Karpas-422 (cell line): ENCODE results near the gene CELF5. TPM values are rescaled to one million over a fixed set of nuclear protein-coding genes. Genes with fewer than 3 reads are reported as not detected.

Source experiments
- DNase-seq: peaks from one replicate; pipeline ENCODE4 v3.0.0-alpha.2; 2015
- H2AFZ ChIP-seq: fragments of 200-600 bp; sonication (generic); 2 replicates; pipeline ENCODE4 v1.6.1; 2014; ENCODE audit warnings: antibody characterized with exemption, low read length, mixed read lengths
- H3K27ac ChIP-seq: fragments of 200-600 bp; sonication (generic); 2 replicates; pipeline ENCODE4 v1.5.1; 2014; ENCODE audit warnings: mild to moderate bottlenecking, low read length, moderate library complexity
- H3K27me3 ChIP-seq: fragments of 200-600 bp; sonication (generic); 2 replicates; pipeline ENCODE4 v1.6.1; 2014; ENCODE audit warnings: low read length, mixed read lengths
- H3K36me3 ChIP-seq: fragments of 200-600 bp; sonication (generic); 2 replicates; pipeline ENCODE4 v1.6.1; 2014; ENCODE audit warnings: low read length, mixed read lengths; ENCODE audit not compliant: insufficient read depth
- H3K4me1 ChIP-seq: fragments of 200-600 bp; sonication (generic); 2 replicates; pipeline ENCODE4 v1.6.1; 2014; ENCODE audit warnings: mild to moderate bottlenecking, low read length, mixed read lengths
- H3K4me2 ChIP-seq: fragments of 200-600 bp; sonication (generic); 2 replicates; pipeline ENCODE4 v1.6.1; 2014; ENCODE audit warnings: low read length, low read depth, mild to moderate bottlenecking; ENCODE audit not compliant: poor library complexity, severe bottlenecking
- H3K4me3 ChIP-seq: fragments of 200-600 bp; sonication (generic); 2 replicates; pipeline ENCODE4 v1.5.1; 2014; ENCODE audit warnings: mild to moderate bottlenecking, antibody characterized with exemption, low read length, mixed read lengths
- H3K79me2 ChIP-seq: fragments of 200-600 bp; sonication (generic); 2 replicates; pipeline ENCODE4 v1.6.1; 2014; ENCODE audit warnings: mild to moderate bottlenecking, low read length, mixed read lengths
- H3K9ac ChIP-seq: fragments of 200-600 bp; sonication (generic); 2 replicates; pipeline ENCODE4 v1.6.0; 2014; ENCODE audit warnings: low read length
- H3K9me2 ChIP-seq: fragments of 200-600 bp; sonication (generic), shearing (Covaris generic); replicated peaks from 2 replicates; pipeline ENCODE4 v1.6.0; 2014; ENCODE audit warnings: mild to moderate bottlenecking, low read length, moderate library complexity; ENCODE audit not compliant: insufficient read depth
- H3K9me3 ChIP-seq: fragments of 300-700, 200-600 bp; sonication (generic); 2 replicates; pipeline ENCODE4 v1.6.1; 2014; ENCODE audit warnings: low read length, mixed read lengths
- H4K20me1 ChIP-seq: fragments of 200-600 bp; sonication (generic); 2 replicates; pipeline ENCODE4 v1.6.1; 2014; ENCODE audit warnings: mild to moderate bottlenecking, antibody characterized with exemption, low read length, low read depth; ENCODE audit not compliant: insufficient read depth
- total RNA-seq: library from RNA; depleted of rRNA; stranded (reverse); fragments of >200 nt; shearing (Covaris generic); gene quantifications from 2 replicates; pipeline ENCODE4 v1.2.3, GENCODE V29; 2014; ENCODE audit warnings: low replicate concordance

Gene CELF5
- total RNA-seq, 1 experiment from 2014 or later: not detected

DNA sequence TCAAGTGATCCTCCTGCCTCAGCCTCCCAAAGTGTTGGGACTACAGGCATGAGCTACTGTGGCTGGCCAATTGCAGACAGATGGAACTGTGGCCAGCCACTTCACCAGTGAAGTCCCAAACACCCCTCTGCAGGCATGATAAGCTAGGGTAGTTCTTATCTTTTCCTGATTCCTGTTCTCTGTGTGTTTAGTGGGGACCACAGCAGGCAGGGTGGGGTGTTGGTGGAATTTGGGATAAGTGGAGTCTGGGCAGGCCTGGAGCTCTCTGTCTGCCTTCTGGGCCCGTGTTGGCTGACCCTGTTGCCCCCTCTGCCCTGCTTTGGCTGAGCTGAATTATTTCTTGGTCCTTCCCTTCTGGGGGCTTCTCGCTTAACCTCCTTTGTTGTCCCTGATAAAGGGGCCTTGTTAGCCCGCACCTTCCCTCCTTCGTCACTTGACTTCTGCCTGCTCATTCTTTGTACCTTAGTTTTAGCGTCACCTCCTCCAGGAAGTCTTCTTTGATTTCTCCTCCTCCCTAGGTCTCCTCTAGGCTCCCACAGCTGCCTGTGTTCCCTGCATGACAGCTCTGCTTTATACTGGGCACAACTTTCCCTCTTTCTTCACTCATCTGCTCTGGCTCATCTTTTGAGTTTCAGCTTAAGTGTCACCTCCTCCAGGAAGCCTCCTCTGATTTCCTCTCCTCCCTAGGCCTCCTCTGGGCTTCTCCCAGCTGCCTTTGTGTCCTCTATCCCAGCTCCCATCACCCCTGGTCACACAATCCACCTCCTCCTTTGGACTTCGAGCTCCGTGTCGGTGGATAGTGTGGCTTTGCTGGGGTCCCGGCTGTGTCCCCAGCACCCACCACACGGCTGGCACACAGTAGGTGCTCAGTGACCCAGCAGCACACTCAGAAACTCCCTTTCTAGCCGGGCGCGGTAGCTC is 40.5 kb upstream of the CELF5 start:
- DNase-seq: no peak
- no peak overlapping the region for H3K4me3 ChIP-seq
- H3K9me3 ChIP-seq: no peaks in the 10 kb centered on the region
- H3K27ac ChIP-seq: no peak overlapping the region
- H3K9ac ChIP-seq: no peak overlapping the region
- no peaks in the 10 kb centered on the region for H3K36me3 ChIP-seq
- H3K4me1 ChIP-seq: peaks cover 39% of the 10 kb centered on the region
- H3K4me2 ChIP-seq: no peak overlapping the region
- peaks cover 30% of the 10 kb centered on the region; the same call in 1 of the 2 replicates for H4K20me1 ChIP-seq
- H3K9me2 ChIP-seq: no peaks in the 10 kb centered on the region
- H3K79me2 ChIP-seq: peaks cover 32% of the 10 kb centered on the region
- H3K27me3 ChIP-seq: no peaks in the 10 kb centered on the region
- no peak overlapping the region for H2AFZ ChIP-seq

DNA sequence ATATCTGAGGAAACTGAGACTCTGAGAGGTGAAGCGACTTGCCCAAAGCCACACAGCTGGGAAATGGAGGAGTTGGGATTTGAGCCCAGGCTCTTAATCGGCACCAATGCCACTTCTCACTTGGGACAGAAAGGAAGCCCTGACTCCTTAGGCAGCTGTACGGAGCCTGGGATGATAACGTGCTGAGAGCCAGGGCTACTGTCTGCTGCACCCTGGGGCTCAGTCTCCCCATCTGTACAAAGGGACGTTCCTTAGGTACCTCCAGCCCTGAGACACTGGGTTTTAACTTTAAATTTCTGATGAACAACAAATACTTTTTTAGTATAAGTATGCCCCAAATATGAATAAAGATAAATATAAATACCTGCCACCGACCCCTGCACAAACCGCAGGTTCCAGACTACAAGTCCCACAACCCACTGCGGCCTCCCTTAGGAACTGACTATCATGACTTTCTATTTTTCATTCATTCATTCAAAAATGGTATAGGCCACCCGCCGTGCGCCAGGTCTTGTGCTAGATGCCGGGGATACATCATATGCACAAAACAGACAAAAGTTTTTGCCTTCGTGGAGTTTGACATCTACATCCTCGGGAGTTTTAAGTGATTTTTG is 39.5 kb upstream of the CELF5 start:
- Histone ChIP-seq H3K79me2 (peaks cover 42% of the 10 kb centered on the region), H3K27me3 (no peaks in the 10 kb centered on the region), H2AFZ (peak overlapping the region; percentile 84), H3K27ac (no peak overlapping the region), H3K4me3 (peak overlapping the region; percentile 99), H3K4me1 (peaks cover 33% of the 10 kb centered on the region), H3K9me3 (no peaks in the 10 kb centered on the region), H3K4me2 (peak overlapping the region; percentile 97), H3K36me3 (no peaks in the 10 kb centered on the region), H3K9me2 (no peaks in the 10 kb centered on the region), H4K20me1 (peaks cover 39% of the 10 kb centered on the region), H3K9ac (peak overlapping the region; percentile 98; the same call in 1 of the 2 replicates)
- DNase-seq: no peak

DNA sequence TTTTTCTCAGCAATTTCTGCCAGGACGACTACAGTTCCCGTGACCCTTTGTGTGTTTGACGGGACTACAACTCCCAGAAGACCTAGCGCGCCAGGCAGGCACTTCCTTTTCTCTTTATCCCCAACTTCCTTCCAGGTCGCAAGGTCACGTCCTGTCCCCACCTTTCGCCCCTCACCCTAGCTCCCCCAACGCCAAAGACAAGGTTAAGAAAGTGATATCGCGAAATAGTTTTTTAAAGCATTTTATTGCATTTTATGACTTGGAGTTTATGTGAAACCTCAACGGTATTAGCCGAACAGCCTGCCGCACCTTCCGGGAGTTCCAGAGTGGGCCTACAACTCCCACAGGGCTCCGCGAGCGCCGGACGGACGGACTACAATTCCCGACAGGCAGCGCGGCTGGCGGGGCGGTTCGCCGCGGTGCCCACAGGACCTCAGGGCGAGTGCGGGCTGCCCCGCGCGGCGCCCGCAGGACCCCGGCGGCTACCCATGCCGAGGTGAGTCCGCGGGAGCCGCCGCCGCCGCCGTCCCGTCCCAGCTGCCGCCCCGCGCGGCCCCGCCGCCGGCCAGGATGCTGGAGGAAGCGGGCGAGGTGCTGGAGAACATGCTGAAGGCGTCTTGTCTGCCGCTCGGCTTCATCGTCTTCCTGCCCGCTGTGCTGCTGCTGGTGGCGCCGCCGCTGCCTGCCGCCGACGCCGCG is 38.9 kb upstream of the CELF5 start, which contains the start of gene NCLN:
Gene NCLN, plus strand, starts transcription at position 470 of the 699 bp plus-strand sequence. Its CDS starts 101 bp downstream, at position 571.
- H3K79me2 ChIP-seq: peaks cover 48% of the 10 kb centered on the region
- no peaks in the 10 kb centered on the region for H3K9me2 ChIP-seq
- peaks cover 43% of the 10 kb centered on the region for H4K20me1 ChIP-seq
- H3K27ac ChIP-seq: peak within 1 kb of the TSS; percentile 75
- no peaks in the 10 kb centered on the region for H3K9me3 ChIP-seq
- H3K9ac ChIP-seq: peak within 1 kb of the TSS; percentile 98
- H3K36me3 ChIP-seq: no peaks in the 10 kb centered on the region
- H3K4me2 ChIP-seq: peak within 1 kb of the TSS; percentile 97
- H3K4me3 ChIP-seq: peak within 1 kb of the TSS; percentile 99
- H3K4me1 ChIP-seq: peaks cover 27% of the 10 kb centered on the region
- DNase-seq: peak; percentile 97
- no peaks in the 10 kb centered on the region for H3K27me3 ChIP-seq
- H2AFZ ChIP-seq: peak within 1 kb of the TSS; percentile 84

DNA sequence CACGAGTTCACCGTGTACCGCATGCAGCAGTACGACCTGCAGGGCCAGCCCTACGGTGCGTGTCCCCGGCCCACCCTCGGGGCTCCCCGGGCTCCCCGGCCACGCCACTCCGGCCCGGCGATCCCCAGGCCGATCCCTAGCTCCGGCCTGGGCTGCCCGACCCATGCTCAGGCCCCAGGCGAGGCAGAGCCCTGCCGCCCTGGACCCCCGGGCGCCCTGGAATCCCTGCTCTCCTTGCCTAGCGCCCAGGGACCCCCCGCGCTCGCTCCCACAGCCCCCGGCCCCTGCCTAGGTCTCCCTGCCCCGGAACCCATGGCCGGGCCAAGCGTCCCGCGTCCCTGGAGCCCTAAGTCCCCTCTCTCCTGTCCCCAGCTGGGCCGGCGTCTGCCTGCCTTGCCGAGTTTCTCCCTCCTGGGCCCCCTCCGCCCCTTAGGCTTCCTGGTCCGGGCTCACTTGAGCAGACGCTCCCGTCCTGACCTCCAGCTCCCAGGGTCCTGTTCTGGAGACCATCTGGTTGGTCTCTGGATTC is 38.2 kb upstream of the CELF5 start:
- peak; percentile 61 for DNase-seq
- H3K4me1 ChIP-seq: peaks cover 20% of the 10 kb centered on the region
- H3K4me2 ChIP-seq: peak overlapping the region; percentile 97
- H3K27ac ChIP-seq: no peak overlapping the region
- no peaks in the 10 kb centered on the region for H3K9me2 ChIP-seq
- peak overlapping the region; percentile 98 for H3K9ac ChIP-seq
- H3K27me3 ChIP-seq: no peaks in the 10 kb centered on the region
- peak overlapping the region; percentile 99 for H3K4me3 ChIP-seq
- H3K36me3 ChIP-seq: no peaks in the 10 kb centered on the region
- H3K9me3 ChIP-seq: no peaks in the 10 kb centered on the region
- H2AFZ ChIP-seq: peak overlapping the region; percentile 56
- H4K20me1 ChIP-seq: peaks cover 43% of the 10 kb centered on the region
- H3K79me2 ChIP-seq: peaks cover 54% of the 10 kb centered on the region

DNA sequence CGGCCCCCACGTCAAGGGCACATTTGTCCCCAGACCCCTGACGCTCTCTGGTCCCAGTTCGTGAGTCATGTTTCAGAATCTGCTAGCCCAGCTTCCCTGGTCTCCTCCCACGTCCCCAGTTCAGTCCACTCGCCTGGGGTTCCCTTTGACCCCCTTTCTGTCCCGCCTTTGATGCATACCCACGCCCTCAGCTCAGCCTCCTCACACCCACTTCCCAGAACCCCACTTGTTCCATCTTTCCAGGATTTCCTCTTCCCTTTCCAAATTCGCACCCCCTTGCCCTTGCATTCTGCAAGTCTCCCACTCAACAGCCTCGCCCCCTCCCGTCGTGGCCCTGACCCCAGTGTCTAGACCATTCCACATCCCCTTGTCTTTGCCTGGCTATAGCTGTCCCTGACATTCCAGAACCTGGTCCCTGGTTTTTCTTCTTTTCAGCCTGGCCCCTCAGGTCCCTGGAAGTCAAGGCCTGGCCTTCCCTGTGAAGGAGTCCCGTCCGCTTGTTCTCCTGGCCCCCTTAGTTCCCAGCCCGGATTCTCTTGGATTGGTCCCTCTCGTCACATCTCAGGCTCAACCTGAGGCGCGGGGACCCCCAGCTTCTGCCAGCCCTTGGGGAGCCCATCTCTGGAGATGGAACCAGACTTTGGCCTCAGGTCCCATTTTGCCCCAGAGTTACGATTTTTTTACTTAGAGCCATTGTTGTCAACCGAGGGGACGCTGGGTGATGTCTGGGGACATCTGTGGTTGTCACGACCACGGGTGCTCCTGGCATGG is 37.4 kb upstream of the CELF5 start:
- Histone ChIP-seq H3K4me2 (peak overlapping the region; percentile 97), H3K9me3 (no peaks in the 10 kb centered on the region), H2AFZ (no peak overlapping the region), H3K79me2 (peaks cover 59% of the 10 kb centered on the region), H3K27ac (no peak overlapping the region), H3K4me1 (peaks cover 16% of the 10 kb centered on the region), H3K27me3 (no peaks in the 10 kb centered on the region), H3K4me3 (peak overlapping the region; percentile 99), H3K9ac (peak overlapping the region; percentile 98), H4K20me1 (peaks cover 46% of the 10 kb centered on the region), H3K9me2 (no peaks in the 10 kb centered on the region), H3K36me3 (no peaks in the 10 kb centered on the region)
- DNase-seq: no peak

DNA sequence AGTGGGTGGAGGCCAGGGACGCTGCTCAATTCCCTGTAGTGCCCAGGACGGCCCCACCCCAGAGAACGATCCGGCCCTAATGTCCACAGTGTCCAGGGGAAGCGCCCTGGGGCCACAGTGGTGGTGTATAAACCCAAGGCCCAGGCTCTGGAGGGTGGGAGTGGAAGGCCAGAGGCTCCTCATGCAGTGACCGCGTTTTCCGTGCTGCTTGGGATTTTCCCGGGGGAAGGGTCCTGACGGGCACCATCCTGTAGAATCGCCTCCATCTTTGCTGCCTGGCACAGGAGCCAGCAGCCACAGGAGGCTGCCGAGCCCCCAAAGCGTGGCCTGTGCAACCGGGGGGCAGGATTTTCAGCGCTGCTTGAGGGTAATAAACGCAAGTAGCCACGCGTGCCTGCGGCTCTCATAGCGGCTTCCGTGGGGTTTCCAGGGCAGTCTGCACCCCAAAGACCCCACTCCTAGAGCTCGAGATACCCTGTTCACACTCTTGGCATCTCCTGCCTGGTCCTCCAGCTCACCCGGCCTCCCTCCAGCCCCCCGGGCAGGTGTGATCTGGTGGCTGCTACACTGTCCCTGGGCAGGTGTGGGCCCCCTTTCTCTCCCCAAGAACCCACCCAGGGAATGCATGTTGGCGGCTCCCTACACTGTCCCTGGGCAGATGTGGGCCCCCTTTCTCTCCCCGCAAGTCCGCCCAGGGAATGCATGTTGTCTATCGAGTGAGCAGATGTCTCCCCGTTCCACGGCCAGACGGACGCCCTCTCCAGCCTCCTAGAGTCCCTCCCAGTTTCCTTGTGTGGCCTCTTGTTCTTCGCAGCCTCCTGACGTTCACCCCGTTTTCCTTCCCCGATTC is 36.6 kb upstream of the CELF5 start:
- Histone ChIP-seq H3K4me3 (peak overlapping the region; percentile 99; the same call in 1 of the 2 replicates), H3K27ac (no peak overlapping the region), H3K4me2 (peak overlapping the region; percentile 97), H3K9me3 (no peaks in the 10 kb centered on the region), H2AFZ (no peak overlapping the region), H3K36me3 (no peaks in the 10 kb centered on the region), H3K79me2 (peaks cover 59% of the 10 kb centered on the region), H4K20me1 (peaks cover 46% of the 10 kb centered on the region), H3K9me2 (no peaks in the 10 kb centered on the region), H3K4me1 (peaks cover 16% of the 10 kb centered on the region), H3K27me3 (no peaks in the 10 kb centered on the region), H3K9ac (peak overlapping the region; percentile 98)
- no peak for DNase-seq
